ENCODE results near the gene MRPL52.
"Not testable (repeated sequence)": the region's sequence is repeated elsewhere in the genome, so short reads cannot be mapped to it uniquely, and the experiment has no call there.

MRPL52 gene

DNA sequence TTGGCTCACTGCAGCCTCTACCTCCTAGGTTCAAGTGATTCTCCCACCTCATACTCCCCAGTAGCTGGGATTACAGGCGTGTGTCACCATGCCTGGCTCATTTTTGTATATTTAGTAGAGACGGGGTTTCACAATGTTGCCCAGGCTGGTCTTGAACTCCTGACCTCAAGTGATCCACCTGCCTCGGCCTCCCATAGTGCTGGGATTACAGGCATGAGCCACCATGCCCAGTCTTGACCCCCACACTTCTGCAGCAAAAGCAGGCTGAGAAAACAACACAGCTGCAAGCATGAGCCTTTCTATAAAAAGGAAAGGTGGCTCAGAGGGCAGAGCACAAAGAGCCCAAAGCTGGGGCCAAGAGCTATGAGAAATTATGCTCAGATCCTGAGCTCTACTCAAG lies 30.7 kb downstream of the MRPL52 start:
- DNase-seq, result not testable (repeated sequence)

DNA sequence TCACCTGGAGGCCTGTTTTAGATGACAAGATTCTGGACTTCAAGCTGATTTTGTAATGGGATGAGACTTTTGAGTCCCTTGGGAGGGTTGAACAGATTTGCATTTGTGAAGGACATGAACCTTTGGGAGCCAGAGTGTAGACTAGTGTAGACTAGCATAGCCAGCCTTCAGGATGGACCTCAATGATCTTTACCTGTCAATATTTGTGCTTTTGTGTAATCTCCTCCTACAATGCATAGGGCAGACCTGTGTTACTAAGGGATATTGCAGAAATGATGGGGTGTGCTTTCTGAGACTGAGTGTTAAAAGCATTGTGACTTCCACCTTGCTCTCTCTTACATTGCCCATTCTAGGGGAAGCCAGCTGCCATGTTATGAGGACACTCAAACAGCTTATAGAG lies 32.0 kb downstream of the MRPL52 start:
- no peak for DNase-seq

DNA sequence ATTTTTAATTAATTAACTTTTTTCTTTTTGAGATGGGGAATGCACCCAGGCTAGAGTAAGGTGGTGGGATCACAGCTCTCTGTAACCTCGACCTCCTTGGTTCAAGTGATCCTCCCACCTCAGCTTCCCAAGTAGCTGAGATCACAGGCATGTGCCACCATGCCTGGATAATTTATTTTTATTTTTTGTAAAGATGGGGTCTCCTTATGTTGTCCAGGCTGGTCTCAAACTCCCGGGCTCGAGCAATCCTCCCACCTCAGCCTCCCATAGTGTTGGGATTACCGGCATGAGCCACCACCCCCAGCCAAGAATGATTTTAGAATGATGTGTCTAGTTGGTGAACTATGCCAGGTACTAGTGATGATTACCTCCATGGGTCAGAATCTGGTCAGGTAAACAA lies 35.3 kb downstream of the MRPL52 start:
- DNase-seq, result no peak

DNA sequence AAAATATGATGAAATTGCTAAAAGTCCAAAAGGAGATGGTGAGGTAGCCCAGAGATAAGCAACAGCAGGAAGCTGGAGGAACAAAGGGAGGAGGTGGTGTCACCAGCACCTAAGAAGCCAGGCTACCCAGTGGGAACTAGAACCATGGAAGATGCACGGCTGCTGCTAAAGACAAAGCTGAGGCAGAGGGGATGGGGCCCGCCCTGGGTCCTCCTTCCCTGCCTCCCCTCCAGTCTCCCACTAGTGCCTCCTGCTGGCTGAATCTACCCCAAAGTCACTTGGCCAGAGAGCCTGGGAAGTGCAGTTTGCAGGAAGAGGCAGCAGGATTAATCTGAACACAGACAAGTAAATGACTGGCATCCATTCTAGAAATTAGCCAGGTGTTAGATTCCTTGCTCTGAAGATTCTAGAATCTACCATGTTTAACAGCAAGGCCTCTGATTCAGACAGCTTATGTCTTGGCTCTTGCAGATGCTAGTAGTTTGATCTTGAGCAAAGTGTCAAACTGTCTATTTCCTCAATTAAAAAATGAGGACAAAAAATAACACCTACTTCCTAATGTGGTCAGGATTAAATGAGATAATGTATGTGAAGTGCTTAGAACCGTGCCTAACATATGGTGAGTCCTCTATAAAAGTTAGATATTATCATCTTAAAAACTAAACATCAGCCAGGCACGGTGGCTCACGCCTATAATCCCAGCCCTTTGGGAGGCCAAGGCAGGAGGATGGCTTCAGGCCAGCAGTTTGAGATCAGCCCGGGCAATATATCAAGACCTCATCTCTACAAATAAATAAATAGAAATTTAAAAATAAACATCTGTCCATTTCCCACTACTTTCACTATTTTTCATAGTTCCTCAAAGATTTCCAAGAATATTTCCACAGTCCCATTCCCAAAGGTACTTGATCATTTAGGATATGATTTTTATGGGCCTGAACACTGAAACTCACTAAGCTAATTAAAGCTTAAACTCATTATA lies 36.0 kb downstream of the MRPL52 start:
- DNase-seq, result no peak

DNA sequence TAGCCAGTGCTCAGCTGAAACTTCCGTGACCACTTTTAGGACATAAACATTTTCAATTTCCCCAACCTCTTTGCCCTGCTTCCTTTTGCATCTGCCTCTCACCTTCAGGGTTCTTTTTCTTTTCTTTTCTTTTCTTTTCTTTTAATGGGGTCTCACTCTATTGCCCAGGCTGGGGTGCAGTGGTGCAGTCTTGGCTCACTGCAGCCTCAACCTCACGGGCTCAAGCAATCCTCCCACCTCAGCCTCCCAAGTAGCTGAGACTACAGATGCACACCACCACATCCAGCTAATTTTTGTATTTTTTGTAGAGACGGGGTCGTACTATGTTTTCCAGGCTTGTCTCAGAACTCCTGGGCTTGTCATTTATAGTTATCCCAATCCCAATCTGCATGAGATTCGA lies 37.2 kb downstream of the MRPL52 start:
- no peak for DNase-seq

DNA sequence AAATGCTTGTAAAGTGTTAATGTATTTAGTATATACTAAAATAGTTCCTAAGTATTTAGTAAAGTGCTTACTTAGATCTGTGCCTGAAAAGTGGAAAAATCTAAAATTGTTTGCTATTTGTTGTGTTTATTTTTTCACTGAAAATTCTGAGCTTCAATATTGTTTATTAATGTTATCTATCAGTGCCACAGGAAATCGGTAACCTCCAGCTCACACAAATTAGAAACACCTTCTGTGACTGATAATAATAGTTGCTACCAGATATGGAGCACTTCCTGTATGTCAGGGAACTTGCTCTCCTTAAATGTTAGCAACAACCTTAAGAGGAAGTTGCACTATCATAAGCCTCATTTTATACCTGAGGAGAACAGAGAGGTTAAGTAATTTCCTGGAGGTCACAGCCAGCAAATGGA lies 41.1 kb downstream of the MRPL52 start:
- DNase-seq, result no peak

DNA sequence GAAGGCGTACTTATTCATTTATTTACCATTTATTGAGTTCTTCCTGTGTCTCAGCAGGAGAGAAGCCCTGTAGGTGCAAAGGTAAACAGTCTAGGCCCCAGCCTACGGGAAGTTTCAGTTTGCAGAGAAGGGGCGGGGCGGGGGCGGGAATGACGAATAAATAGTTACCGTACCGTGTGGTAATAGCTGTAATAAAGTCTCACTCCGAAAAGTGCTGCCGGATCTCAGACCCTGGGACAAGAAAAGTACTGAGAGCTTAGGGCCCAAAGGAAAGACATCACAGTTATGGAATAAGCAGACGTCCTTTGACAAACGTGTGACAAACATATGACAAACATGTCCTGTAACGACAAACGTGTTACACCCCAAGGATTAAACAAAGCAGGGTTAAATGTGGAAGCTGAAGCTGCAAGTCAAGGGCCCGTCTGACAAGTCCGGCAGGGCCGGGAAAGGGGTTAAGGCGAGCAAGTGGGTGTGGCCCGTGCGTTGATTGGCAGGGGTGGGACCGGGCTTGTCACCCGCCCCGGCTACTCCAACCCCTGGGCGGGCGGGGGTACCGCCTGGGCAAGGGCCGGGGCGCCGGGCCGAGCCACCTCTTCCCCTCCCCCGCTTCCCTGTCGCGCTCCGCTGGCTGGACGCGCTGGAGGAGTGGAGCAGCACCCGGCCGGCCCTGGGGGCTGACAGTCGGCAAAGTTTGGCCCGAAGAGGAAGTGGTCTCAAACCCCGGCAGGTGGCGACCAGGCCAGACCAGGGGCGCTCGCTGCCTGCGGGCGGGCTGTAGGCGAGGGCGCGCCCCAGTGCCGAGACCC lies 41.7 kb downstream of the MRPL52 start, which contains the start of gene LRP10:
LRP10 (plus strand) TSS at position 517 of the 809 bp plus-strand sequence. CDS start 564 bp downstream, outside the sequence.
- peak; percentile 69 for DNase-seq

DNA sequence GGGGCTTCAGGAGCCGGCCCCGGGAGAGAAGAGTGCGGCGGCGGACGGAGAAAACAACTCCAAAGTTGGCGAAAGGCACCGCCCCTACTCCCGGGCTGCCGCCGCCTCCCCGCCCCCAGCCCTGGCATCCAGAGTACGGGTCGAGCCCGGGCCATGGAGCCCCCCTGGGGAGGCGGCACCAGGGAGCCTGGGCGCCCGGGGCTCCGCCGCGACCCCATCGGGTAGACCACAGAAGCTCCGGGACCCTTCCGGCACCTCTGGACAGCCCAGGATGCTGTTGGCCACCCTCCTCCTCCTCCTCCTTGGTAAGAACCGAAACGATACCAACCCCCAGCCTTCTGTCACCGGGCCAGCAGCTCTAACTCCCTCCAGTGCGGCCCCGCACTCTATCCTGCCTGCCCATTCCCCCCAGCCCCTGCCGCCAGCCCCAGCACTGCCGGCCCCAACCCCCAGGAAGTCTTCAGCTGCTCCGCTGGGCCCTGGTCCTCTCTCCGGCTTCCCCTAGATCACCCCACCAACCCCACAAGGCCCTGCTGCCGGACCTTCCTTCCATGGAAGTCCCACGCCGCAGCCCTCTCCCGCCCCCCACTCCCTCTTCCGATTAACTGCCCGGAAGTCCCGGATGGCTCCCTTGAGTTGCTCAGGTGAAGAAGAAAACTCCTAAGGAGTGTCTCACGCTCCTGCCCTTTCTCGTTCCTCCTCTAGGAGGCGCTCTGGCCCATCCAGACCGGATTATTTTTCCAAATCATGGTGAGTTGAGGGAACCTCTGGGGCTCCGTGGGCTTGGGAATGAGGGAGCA lies 42.5 kb downstream of the MRPL52 start:
- DNase-seq, result peak; percentile 71

DNA sequence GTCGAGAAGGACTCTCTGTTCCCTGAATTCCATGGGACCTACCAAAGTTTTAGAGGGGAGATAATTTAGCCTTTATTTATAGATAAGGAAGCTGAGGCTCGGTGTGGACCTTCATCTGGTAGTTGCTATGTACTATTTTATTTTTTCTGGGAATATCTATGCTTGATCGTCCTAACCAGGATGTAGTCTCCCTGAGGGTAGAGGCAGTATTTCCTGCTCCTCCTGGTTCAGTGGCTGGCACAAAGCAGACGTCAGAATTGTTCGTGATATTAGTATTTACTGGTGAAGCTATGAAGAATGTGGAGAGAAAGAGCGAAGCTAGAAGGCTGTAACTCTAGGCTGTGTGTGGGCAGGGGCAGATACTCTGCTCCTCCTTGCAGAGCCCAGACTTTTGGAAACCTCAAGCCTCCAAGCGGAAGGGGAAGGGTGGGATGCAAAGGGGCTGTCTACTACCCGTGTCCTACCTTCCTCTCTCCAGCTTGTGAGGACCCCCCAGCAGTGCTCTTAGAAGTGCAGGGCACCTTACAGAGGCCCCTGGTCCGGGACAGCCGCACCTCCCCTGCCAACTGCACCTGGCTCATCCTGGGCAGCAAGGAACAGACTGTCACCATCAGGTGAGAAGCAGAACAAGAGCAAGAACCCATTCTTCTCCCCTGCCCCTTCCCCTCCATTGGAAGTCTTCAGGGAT lies 43.3 kb downstream of the MRPL52 start:
- DNase-seq, result no peak

DNA sequence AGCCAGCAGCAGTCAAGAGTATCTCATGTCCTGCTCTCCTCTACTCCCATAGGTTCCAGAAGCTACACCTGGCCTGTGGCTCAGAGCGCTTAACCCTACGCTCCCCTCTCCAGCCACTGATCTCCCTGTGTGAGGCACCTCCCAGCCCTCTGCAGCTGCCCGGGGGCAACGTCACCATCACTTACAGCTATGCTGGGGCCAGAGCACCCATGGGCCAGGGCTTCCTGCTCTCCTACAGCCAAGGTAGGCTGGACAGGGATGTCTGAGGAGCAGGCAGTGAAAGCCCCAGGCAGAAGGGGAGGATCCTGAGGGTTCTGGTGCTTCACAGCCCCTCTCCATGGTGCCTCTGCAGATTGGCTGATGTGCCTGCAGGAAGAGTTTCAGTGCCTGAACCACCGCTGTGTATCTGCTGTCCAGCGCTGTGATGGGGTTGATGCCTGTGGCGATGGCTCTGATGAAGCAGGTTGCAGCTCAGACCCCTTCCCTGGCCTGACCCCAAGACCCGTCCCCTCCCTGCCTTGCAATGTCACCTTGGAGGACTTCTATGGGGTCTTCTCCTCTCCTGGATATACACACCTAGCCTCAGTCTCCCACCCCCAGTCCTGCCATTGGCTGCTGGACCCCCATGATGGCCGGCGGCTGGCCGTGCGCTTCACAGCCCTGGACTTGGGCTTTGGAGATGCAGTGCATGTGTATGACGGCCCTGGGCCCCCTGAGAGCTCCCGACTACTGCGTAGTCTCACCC lies 45.5 kb downstream of the MRPL52 start:
- DNase-seq, result no peak

DNA sequence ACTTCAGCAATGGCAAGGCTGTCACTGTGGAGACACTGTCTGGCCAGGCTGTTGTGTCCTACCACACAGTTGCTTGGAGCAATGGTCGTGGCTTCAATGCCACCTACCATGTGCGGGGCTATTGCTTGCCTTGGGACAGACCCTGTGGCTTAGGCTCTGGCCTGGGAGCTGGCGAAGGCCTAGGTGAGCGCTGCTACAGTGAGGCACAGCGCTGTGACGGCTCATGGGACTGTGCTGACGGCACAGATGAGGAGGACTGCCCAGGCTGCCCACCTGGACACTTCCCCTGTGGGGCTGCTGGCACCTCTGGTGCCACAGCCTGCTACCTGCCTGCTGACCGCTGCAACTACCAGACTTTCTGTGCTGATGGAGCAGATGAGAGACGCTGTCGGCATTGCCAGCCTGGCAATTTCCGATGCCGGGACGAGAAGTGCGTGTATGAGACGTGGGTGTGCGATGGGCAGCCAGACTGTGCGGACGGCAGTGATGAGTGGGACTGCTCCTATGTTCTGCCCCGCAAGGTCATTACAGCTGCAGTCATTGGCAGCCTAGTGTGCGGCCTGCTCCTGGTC lies 46.1 kb downstream of the MRPL52 start:
- no peak for DNase-seq

DNA sequence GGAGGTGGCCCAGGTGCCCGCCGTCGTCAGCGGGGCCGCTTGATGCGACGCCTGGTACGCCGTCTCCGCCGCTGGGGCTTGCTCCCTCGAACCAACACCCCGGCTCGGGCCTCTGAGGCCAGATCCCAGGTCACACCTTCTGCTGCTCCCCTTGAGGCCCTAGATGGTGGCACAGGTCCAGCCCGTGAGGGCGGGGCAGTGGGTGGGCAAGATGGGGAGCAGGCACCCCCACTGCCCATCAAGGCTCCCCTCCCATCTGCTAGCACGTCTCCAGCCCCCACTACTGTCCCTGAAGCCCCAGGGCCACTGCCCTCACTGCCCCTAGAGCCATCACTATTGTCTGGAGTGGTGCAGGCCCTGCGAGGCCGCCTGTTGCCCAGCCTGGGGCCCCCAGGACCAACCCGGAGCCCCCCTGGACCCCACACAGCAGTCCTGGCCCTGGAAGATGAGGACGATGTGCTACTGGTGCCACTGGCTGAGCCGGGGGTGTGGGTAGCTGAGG lies 47.4 kb downstream of the MRPL52 start:
- no peak for DNase-seq

DNA sequence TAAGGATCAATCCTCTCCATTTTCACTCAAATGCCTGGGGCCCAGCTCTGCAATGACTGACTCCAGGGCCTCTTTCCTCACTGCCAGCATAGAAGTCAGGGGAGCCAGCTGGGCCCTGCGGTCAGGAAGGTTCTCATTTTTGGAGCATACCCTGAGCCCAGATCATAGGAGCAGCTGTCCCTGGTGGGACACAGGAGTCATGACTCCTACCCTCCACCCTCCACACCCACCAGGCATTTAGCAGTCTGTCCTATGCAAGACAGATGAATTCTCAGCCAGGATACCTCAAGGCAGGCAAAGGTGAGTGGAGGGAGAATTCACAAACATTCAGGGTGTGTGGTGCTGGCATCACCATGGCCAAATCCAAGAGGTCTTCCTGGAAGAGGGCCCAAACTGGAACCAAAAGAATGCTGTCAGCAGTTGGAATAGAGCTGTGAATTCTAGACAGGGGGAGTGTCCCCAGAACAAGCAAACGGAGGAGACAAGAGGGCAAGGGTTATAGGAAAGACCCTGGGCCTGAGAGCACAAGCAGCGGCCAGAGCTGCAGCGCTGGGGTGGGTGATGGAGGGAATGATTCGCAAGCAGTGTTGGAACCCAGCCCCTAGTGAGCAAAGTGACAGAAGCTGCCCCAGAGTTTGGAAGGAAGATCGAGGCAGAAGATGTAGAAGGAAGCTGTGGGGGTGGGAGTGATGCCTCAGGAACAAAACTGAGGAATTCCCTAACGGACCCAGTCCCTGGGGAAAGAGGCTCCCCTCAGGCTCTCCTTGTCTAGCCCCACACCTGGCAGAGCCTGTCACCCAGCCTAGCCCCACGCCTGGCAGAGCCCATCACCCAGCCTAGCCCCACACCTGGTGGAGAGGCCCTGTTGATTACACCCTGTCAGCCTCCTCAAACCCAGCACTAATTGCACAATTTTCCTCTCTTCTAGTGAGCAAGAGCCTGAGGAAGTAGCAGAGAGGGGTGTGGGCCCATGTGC lies 48.9 kb downstream of the MRPL52 start:
- DNase-seq, result no peak

DNA sequence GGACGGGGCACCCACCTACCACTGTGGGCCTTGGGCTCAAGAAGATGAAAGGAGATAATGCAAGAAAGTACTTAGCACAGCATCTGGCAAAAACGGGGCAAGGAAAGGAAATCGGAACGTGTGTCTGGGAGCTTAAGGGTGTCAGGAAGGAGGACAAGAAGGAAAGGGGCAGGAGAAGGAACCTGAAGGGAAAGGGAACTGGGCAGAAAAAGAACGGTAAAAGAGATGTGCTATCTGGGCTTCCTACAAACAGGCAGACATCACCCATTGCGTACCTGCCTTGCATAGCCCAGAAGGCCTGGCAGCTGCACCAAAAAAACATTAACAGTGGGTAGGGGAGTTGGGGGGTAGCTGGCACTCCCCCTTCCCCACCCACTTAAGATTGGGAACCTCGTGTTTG lies 52.4 kb downstream of the MRPL52 start:
- no peak for DNase-seq

DNA sequence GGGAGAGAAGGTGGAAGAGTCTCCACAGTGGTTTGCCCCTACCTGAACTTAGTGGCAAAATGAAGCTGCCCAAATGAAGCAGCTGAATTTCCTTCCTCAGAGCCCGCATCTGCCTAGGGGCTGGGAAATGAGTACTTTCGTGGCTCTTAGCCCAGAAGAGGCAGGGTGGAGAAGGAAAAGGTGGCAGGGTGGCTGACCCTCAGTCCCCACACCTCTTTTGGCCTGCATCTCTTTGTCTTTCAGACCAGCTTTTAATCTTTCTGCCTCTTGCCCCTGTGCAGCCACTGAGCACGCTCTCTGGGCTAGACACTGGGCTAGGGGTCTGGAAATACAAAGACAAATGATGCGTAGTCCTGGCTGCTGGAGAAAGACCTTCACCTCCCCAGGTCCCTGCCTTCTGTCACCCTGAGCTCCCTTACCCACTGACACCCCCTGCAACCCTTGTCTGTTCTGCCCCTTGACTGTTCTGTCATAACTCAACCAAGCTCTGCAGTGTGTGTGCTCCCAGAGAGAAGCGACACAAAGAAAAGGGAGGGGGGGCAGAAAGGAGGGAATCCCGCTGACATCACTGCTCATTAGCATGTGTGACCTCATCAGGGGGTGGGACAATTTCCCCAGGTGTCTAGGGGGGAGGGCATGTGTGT lies 53.0 kb downstream of the MRPL52 start:
- DNase-seq, result peak; percentile 38

DNA sequence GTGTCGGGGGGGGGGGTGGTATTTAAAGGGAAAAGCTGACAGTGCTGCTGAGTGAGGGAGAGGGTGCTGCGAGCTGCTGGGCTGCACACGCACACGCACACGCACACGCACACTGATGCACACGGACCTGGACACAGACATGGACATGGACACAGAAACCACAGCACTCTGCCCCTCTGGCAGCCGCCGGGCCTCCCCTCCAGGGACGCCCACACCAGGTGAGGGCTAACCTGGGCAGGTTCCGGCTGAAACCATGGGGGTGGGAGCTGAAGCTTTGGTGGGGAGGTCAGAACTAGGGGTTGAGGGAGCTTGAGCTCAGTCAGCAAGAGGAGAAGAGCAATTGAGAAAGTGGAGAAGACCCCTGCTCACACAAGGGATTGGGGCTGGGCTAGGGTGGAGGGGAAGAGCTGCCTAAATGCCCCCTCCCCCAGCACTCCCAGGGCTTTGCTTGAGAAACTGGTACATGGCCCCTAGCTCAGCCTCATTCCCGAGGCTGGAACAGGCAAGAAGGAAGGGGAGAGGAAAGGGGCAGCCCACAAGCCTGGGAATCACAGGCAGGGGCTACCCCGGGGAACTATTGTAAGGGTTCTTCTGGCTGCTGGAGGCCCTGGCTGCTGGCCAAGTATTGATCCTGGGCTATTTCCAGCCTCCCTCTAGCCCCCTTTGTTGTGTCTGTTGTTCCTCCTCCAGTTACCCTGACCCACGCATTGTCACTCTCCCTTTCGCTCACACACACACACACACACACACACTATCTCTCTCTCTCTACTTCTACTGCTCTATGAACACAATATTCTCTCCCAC lies 53.7 kb downstream of the MRPL52 start, which contains the start of gene REM2:
REM2 (plus strand) TSS at position 50 of the 804 bp plus-strand sequence; CDS start at position 116, 66 bp downstream.
- no peak for DNase-seq

DNA sequence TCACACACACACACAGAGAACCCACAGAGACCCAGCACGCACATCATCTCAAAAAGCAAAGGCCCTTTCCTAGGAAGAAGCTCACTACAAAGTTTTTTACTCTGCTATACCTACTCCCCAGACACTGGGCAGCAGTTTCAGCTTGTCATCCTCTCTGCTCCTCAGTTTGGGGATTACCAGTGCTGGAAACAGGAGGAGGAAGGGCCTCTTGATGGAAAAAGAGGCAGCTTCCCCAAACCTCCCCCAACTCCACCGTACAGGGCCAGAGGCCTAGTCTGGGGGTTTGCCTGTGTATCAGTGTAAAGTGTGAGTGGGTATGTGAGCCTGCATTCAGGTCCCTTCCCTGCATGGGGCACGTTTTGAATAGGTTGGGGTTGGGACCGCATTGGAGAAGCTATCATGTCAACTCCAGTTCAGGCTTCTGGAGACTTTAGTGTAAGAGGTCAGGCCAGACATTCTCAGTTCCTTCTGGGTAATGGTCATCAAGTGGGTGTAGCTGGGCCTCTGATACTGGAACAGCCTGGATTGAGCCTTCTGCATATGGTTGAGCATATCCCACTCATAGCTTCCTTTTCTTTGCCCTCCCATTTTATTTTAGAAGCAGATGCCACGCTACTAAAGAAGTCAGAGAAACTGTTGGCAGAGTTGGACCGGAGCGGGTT lies 54.5 kb downstream of the MRPL52 start:
- no peak for DNase-seq

All from activated CD4-positive, alpha-beta T cell treated with anti-CD3 and anti-CD28 coated beads, Interleukin-2, amount 50 U/mL, for 1 hour (primary cell).